KOPT-K1 (cell line): ENCODE data around the gene DNAH14.
"Not testable (repeated sequence)": the region's sequence is repeated elsewhere in the genome, so short reads cannot be mapped to it uniquely, and the experiment has no call there.

ENCODE experiments used
- H3K27ac ChIP-seq: fragments of 200-600 bp; sonication (generic); 2 replicates; pipeline ENCODE4 v1.5.1; 2016; ENCODE audit warnings: antibody characterized with exemption, mild to moderate bottlenecking, low read depth, low read length; ENCODE audit not compliant: poor library complexity, severe bottlenecking
- H3K36me3 ChIP-seq: fragments of 200-600 bp; sonication (generic); 2 replicates; pipeline ENCODE4 v1.5.1; 2017; ENCODE audit warnings: antibody characterized with exemption, mild to moderate bottlenecking, low read length, moderate library complexity; ENCODE audit not compliant: insufficient read depth
- H3K9me3 ChIP-seq: fragments of 200-600 bp; sonication (generic); 2 replicates; pipeline ENCODE4 v1.5.1; 2017; ENCODE audit warnings: antibody characterized with exemption, low read length, mild to moderate bottlenecking; ENCODE audit not compliant: insufficient read depth, poor library complexity, severe bottlenecking

Gene DNAH14

GRCh38 chr1:225207791-225208190 lies 278.3 kb downstream of the DNAH14 start:
- Histone ChIP-seq H3K27ac (no peak overlapping the region), H3K9me3 (peaks cover 4% of the 10 kb centered on the region), H3K36me3 (no peaks in the 10 kb centered on the region)

- no peak overlapping the region for H3K27ac ChIP-seq
- no peaks in the 10 kb centered on the region for H3K36me3 ChIP-seq
- peaks cover 4% of the 10 kb centered on the region for H3K9me3 ChIP-seq
Measured at GRCh38 chr1:225209153-225209552, 279.7 kb downstream of the DNAH14 start.

GRCh38 chr1:225210180-225210579 lies 280.7 kb downstream of the DNAH14 start:
- not testable (repeated sequence) for H3K9me3 ChIP-seq, H3K36me3 ChIP-seq, H3K27ac ChIP-seq

- not testable (repeated sequence) for H3K36me3 ChIP-seq, H3K27ac ChIP-seq, H3K9me3 ChIP-seq
Measured at GRCh38 chr1:225211694-225212442, 282.4 kb downstream of the DNAH14 start.

- no peaks in the 10 kb centered on the region for H3K36me3 ChIP-seq
- H3K27ac ChIP-seq = no peak overlapping the region
- H3K9me3 ChIP-seq = no peaks in the 10 kb centered on the region
Measured at GRCh38 chr1:225224287-225224686, 294.8 kb downstream of the DNAH14 start.

- H3K36me3 ChIP-seq = no peaks in the 10 kb centered on the region
- no peak overlapping the region for H3K27ac ChIP-seq
Measured at GRCh38 chr1:225225681-225226080, 296.2 kb downstream of the DNAH14 start.

GRCh38 chr1:225228871-225229303 lies 299.4 kb downstream of the DNAH14 start:
- Histone ChIP-seq H3K27ac (no peak overlapping the region), H3K36me3 (no peaks in the 10 kb centered on the region), H3K9me3 (no peaks in the 10 kb centered on the region)

More at GRCh38 chr1:225225681-225226080, 296.2 kb downstream of the DNAH14 start:
- no peaks in the 10 kb centered on the region for H3K9me3 ChIP-seq

GRCh38 chr1:225229429-225229828 lies 300.0 kb downstream of the DNAH14 start:
- not testable (repeated sequence) for H3K9me3 ChIP-seq, H3K36me3 ChIP-seq, H3K27ac ChIP-seq

- H3K27ac ChIP-seq = no peak overlapping the region
- no peaks in the 10 kb centered on the region for H3K36me3 ChIP-seq
- no peaks in the 10 kb centered on the region for H3K9me3 ChIP-seq
Measured at GRCh38 chr1:225230483-225230882, 301.0 kb downstream of the DNAH14 start.

GRCh38 chr1:225232930-225233329 lies 303.5 kb downstream of the DNAH14 start:
- not testable (repeated sequence) for H3K36me3 ChIP-seq

GRCh38 chr1:225242611-225243010 lies 313.1 kb downstream of the DNAH14 start:
- Histone ChIP-seq H3K9me3 (no peaks in the 10 kb centered on the region), H3K36me3 (no peaks in the 10 kb centered on the region)

More at GRCh38 chr1:225232930-225233329, 303.5 kb downstream of the DNAH14 start:
- not testable (repeated sequence) for H3K9me3 ChIP-seq, H3K27ac ChIP-seq

GRCh38 chr1:225250432-225250831 lies 321.0 kb downstream of the DNAH14 start:
- Histone ChIP-seq H3K9me3 (no peaks in the 10 kb centered on the region), H3K27ac (no peak overlapping the region)

More at GRCh38 chr1:225242611-225243010, 313.1 kb downstream of the DNAH14 start:
- no peak overlapping the region for H3K27ac ChIP-seq

GRCh38 chr1:225253173-225253572 lies 323.7 kb downstream of the DNAH14 start:
- H3K36me3 ChIP-seq = no peaks in the 10 kb centered on the region
- H3K9me3 ChIP-seq = no peaks in the 10 kb centered on the region
- H3K27ac ChIP-seq = no peak overlapping the region

More at GRCh38 chr1:225250432-225250831, 321.0 kb downstream of the DNAH14 start:
- H3K36me3 ChIP-seq = no peaks in the 10 kb centered on the region

GRCh38 chr1:225253784-225254183 lies 324.3 kb downstream of the DNAH14 start:
- no peaks in the 10 kb centered on the region for H3K36me3 ChIP-seq
- H3K9me3 ChIP-seq = no peaks in the 10 kb centered on the region
- H3K27ac ChIP-seq = no peak overlapping the region

- Histone ChIP-seq H3K27ac (no peak overlapping the region), H3K9me3 (no peaks in the 10 kb centered on the region), H3K36me3 (no peaks in the 10 kb centered on the region)
Measured at GRCh38 chr1:225254676-225255075, 325.2 kb downstream of the DNAH14 start.

- Histone ChIP-seq H3K27ac (no peak overlapping the region), H3K9me3 (peaks cover 3% of the 10 kb centered on the region), H3K36me3 (no peaks in the 10 kb centered on the region)
Measured at GRCh38 chr1:225257081-225257480, 327.6 kb downstream of the DNAH14 start.
